Ovary (tissue), 3 donors: Measurements from ENCODE around the gene NAV2.

Source experiments
- POLR2A ChIP-seq: fragments of 450-650 bp; IDR thresholded peaks from one replicate; pipeline ENCODE4 v1.6.1; 2017; ENCODE audit warnings: antibody characterized with exemption, mild to moderate bottlenecking, moderate library complexity
- TF ChIP-seq, protein P1 (sequence below), 3 donors: fragments of 450-650 bp in 2 of 3; fragments of 200-600 bp in 1 of 3; IDR thresholded peaks; one replicate each; pipeline versions ENCODE4 v1.5.1 to v1.8.0; 2016 to 2022; ENCODE audit warnings: antibody characterized with exemption in 3 of 3, mild to moderate bottlenecking in 1 of 3
- donor health status: DM: no; HTN: no; CAD: no.

DNA sequence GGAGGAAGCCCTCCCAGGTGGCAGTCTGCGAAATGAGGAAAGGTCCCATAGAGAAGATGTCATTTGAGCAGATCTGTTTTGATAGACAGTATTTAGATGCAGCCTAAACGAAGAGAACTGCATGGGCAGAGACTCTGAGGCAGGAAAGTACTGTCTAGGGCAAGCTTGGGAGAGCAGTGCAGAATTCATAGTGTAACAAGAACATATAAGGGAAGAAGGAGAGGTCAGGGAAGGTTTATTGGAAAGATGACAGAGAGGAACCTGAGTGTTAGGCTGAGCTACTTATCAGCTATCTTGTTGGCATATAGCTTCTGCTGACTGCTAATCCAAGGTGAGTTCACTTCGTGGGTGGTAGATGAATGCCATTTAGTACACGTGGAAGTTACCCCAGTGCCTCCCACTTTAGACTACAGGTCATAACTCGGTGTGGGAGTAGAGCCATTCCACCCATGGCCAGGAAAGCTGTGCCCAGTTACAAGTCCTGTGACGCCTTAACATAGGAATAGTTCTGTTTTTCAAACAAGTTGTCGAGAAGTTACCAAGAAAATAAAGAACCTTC lies 348.1 kb downstream of the NAV2 start:
- TF ChIP-seq, protein P1, sequence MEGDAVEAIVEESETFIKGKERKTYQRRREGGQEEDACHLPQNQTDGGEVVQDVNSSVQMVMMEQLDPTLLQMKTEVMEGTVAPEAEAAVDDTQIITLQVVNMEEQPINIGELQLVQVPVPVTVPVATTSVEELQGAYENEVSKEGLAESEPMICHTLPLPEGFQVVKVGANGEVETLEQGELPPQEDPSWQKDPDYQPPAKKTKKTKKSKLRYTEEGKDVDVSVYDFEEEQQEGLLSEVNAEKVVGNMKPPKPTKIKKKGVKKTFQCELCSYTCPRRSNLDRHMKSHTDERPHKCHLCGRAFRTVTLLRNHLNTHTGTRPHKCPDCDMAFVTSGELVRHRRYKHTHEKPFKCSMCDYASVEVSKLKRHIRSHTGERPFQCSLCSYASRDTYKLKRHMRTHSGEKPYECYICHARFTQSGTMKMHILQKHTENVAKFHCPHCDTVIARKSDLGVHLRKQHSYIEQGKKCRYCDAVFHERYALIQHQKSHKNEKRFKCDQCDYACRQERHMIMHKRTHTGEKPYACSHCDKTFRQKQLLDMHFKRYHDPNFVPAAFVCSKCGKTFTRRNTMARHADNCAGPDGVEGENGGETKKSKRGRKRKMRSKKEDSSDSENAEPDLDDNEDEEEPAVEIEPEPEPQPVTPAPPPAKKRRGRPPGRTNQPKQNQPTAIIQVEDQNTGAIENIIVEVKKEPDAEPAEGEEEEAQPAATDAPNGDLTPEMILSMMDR (IDR thresholded peaks at IDR 0.05), result no peak
- TF ChIP-seq POLR2A, result no peak
